Measurements from ENCODE around the gene CCPG1.
A peak's percentile ranks its signal among the peaks of the same experiment; 100 is the strongest.
"Not testable (repeated sequence)": the region's sequence is repeated elsewhere in the genome, so short reads cannot be mapped to it uniquely, and the experiment has no call there.

Gene CCPG1, protein sequence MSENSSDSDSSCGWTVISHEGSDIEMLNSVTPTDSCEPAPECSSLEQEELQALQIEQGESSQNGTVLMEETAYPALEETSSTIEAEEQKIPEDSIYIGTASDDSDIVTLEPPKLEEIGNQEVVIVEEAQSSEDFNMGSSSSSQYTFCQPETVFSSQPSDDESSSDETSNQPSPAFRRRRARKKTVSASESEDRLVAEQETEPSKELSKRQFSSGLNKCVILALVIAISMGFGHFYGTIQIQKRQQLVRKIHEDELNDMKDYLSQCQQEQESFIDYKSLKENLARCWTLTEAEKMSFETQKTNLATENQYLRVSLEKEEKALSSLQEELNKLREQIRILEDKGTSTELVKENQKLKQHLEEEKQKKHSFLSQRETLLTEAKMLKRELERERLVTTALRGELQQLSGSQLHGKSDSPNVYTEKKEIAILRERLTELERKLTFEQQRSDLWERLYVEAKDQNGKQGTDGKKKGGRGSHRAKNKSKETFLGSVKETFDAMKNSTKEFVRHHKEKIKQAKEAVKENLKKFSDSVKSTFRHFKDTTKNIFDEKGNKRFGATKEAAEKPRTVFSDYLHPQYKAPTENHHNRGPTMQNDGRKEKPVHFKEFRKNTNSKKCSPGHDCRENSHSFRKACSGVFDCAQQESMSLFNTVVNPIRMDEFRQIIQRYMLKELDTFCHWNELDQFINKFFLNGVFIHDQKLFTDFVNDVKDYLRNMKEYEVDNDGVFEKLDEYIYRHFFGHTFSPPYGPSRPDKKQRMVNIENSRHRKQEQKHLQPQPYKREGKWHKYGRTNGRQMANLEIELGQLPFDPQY

DNA sequence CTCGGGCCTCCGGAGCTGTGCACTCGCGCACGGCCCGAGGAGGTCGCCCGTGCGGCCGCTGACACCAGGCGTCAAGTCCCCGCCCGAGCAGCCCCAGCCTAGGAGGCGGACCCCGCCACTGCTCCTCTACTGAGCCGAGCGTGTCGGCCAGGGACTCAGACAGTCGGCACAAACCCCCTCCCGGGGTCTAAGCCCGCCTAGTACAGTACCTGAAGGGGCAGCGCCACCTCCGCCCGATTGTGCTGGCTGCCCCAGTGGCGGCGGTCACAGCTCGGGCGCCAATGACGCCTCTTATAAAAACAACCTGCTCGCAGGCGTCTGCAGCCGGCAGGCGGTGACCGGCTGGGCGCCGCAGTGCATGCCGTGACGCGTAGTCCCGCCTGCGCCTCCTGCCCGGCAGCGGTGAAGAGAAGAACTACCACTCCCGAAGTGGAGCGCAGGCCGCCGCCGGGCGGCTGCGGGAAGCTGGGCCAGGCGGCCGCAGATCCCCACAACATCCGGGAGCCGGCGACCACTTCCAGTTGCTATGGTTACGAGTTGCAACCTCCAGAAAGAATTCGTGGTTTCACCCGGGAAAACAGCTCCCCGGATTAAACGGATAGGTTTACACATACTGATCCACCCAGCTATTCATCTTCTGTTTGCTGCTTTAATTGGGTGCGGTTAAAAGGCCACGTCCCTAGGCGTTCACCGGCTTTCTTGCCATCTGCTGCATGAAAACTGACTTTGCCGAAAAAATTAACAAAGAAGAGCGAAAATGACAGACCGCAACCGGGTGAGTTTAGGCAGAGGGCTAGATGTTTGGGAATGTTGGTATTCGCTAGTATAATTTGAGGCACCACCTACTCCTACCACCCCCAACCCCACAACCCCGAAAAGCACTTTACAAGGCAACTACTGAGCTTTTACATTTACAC is at the start of gene CCPG1, which contains the start of gene PIERCE2:
CCPG1 (minus strand) TSS at position 348 of the 917 bp plus-strand sequence. CDS start 18,935 bp downstream, outside the sequence.
PIERCE2 (plus strand) TSS at position 484 of the 917 bp plus-strand sequence; CDS start at position 758, 274 bp downstream.
- peak; percentile 66 to 76 for DNase-seq (ENCODE audit: low read depth in 2 of 2)

GRCh38 chr15:55457401-55458022 is 49.4 kb upstream of the CCPG1 start:
- DNase-seq (ENCODE audit: low read depth in 2 of 2): no peak

GRCh38 chr15:55447030-55447394 is 38.9 kb upstream of the CCPG1 start:
- DNase-seq (ENCODE audit: low read depth in 2 of 2): not testable (repeated sequence)

DNA sequence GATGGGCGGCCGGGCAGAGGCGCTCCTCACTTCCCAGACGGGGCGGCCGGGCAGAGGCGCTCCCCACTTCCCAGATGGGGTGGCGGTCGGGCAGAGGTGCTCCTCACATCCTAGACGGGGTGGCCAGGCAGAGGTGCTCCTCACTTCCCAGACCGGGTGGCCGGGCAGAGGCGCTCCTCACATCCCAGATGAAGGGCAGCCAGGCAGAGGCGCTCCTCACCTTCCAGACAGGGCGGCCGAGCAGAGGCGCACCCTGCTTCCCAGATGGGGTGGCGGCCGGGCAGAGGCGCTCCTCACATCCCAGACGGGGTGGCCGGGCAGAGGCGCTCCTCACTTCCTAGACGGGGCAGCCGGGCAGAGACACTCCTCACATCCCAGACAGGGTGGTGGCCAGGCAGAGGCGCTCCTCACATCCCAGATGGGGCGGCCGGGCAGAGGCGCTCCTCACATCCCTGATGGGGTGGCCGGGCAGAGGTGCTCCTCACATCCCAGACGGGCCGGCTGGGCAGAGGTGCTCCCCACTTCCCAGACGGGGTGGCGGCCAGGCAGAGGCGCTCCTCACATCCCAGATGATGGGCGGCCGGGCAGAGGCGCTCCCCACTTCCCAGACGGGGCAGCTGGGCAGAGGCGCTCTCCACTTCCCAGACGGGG is 38.3 kb upstream of the CCPG1 start:
- DNase-seq (ENCODE audit: low read depth in 2 of 2): not testable (repeated sequence)

- not testable (repeated sequence) for DNase-seq (ENCODE audit: low read depth in 2 of 2)
Measured at GRCh38 chr15:55445936-55446335, 37.8 kb upstream of the CCPG1 start.

DNA sequence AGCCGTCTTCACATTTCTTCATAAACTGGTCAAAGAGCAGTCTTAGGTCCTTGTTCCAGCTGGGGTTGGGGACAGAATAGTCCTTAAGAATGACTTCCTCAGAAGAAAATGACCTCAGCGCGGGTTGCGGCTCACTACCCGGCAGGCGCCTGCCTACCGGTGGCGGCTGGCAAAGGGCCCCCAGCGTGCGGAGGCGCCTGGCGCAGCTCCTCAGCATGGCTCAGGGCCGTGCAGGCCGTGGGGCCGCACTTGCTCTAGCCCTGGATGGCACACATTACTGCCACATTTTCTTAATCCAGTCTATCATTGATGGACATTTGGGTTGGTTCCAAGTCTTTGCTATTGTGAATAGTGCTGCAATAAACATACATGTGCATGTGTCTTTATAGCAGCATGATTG is 35.0 kb upstream of the CCPG1 start:
- not testable (repeated sequence) for DNase-seq (ENCODE audit: low read depth in 2 of 2)

- peak in 1 of 2 donors; percentile 7 for DNase-seq (ENCODE audit: low read depth in 2 of 2)
Measured at GRCh38 chr15:55434989-55435825, 27.0 kb upstream of the CCPG1 start.

DNA sequence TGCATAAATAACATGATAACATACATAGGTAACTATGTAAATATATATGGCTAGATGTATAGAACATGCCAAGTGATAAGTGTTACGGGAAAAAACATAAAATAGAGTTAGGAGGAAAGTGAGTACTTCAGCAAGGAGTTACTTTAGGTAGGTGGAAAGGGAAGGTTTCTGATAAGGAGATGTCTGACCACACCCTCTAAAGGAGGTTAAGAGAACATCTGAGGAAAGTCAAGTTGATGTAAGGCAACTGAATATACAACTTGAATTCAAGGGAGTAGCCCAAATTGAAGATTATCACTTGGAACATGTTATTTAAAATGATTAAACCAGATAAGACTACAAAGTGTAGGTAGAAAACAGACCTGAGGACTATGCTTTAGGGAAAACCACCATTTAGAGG is 13.9 kb upstream of the CCPG1 start:
- no peak for DNase-seq (ENCODE audit: low read depth in 2 of 2)

- DNase-seq (ENCODE audit: low read depth in 2 of 2): no peak
Measured at GRCh38 chr15:55420171-55420866, 12.2 kb upstream of the CCPG1 start.

DNA sequence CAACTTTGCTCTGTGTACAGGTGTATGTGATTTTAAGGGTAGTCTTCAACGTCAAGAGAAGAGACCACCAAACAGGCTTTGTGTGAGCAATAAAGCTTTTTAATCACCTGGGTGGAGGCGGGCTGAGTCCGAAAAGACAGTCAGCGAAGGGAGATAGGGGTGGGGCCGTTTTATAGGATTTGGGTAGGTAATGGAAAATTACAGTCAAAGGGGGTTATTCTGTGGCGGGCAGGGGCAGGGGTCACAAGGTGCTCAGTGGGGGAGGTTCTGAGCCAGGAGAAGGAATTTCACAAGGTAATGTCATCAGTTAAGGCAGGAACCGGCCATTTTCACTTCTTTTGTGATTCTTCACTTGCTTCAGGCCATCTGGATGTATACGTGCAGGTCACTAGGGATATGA is 9.5 kb upstream of the CCPG1 start:
- DNase-seq (ENCODE audit: low read depth in 2 of 2): not testable (repeated sequence)

GRCh38 chr15:55408976-55409375 is 817 bp upstream of the CCPG1 start:
- DNase-seq (ENCODE audit: low read depth in 2 of 2): not testable (repeated sequence)

DNA sequence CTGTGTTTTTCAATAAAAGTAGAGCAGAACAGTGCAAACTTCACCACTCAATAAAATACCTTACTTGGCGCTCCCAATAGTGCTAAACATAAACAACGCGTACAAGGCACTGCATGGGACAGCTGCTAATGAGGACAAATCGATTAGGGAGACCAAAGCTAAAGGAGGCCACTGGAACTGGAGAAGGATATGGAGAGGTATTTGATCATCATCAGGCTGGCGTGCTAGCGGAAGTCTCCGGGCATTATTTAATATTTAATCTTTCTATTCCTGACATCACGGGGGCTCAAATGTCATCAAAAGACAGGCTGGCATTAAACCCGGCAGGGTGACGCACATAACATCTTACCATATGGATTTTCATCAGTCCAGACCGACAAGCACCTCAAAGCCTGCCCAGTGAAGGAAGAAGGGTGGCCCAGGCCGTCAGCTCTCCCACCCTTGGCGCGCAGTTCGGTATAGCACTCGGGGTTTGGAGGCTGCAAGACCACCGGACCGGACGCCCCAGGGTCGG is 604 bp downstream of the CCPG1 start:
- DNase-seq (ENCODE audit: low read depth in 2 of 2): no peak

DNA sequence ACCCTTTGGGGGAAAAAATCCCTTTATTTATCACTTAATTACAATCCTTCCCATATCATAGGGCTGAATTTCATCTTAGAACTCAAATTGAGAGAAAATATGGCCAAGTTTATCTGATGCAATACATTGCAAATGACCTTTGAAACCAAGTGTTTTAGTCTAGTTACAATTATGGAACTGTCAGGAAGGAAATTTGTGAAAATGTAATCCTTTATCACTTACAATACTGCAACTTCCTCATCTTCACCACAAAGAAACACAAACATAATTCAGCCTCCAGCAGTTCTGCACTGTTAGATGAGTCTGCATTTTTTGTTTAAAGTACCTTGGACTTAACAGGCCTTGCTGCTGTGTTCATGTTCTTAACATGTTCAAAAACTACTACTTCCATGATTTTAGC is 4.6 kb downstream of the CCPG1 start:
- DNase-seq (ENCODE audit: low read depth in 2 of 2): no peak

DNA sequence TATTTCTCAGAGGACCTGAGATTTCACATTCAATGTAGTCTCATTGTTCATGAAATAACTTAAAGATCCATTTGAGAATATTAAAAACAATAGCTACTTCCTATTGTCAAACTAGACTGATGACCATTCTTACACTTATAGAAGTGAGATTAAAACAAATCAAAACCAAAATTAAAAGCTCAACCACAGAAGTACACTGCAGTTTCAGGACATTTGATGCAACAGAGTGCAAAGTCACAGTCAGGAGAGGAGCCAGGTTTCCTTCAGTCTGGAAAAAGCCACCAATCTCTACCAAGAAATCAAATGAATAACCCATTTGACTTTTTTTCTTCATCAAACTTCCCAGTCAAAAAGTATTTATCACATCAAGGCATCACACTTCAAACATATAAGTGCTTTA is 5.5 kb downstream of the CCPG1 start:
- DNase-seq (ENCODE audit: low read depth in 2 of 2): no peak

DNA sequence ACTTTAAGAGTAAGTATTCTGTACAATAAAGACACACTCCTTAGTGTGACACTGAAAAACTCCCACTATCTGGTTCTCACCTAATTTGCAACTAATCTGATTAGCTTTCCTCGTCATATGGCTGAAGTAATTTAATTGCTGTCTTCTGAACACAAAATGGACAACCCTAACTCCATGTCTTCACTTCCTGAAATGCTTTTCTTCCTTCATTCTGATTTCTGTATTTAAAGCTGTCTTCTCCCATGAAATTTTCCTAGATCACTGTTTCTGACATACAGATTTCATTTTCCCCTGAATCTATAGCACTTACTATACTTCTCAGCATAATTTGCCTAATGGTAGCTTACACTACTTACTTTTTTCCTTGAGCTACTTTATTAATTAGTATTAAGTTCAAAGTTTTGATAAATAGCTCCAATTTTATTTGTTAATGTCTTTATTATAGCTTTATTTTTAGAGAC is 6.3 kb downstream of the CCPG1 start:
- DNase-seq (ENCODE audit: low read depth in 2 of 2): no peak

- not testable (repeated sequence) for DNase-seq (ENCODE audit: low read depth in 2 of 2)
Measured at GRCh38 chr15:55400050-55400449, 8.1 kb downstream of the CCPG1 start.

- no peak for DNase-seq (ENCODE audit: low read depth in 2 of 2)
Measured at GRCh38 chr15:55398243-55398642, 9.9 kb downstream of the CCPG1 start.

DNA sequence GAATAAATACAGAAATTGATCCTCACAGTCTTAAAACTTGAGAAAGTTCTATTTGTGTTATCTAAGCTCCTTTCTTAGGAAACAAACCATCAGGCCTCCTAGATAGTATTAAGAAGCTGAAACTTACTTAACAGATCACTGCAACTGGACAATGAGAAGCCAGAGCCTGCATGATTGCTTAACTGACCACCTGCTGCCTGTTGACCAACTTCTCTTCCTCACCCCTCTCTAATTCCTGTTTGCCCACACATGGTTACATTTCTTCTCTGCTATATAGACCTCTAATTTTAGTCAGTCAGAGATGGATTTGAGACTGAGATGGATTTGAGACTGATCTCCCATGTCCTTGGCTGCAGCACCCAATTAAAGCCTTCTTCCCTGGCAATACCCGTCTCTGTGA is 13.5 kb downstream of the CCPG1 start:
- no peak for DNase-seq (ENCODE audit: low read depth in 2 of 2)

- DNase-seq (ENCODE audit: low read depth in 2 of 2): no peak
Measured at GRCh38 chr15:55389264-55389607, 18.9 kb downstream of the CCPG1 start.
